AG08396 (cell line): ENCODE data around the gene CPSF7.
"Not testable (repeated sequence)": the region's sequence is repeated elsewhere in the genome, so short reads cannot be mapped to it uniquely, and the experiment has no call there.

Experiments
- DNase-seq: peaks from one replicate; pipeline ENCODE4 v3.0.0; 2012; ENCODE audit warnings: low spot score, mixed read lengths

Gene CPSF7

DNA sequence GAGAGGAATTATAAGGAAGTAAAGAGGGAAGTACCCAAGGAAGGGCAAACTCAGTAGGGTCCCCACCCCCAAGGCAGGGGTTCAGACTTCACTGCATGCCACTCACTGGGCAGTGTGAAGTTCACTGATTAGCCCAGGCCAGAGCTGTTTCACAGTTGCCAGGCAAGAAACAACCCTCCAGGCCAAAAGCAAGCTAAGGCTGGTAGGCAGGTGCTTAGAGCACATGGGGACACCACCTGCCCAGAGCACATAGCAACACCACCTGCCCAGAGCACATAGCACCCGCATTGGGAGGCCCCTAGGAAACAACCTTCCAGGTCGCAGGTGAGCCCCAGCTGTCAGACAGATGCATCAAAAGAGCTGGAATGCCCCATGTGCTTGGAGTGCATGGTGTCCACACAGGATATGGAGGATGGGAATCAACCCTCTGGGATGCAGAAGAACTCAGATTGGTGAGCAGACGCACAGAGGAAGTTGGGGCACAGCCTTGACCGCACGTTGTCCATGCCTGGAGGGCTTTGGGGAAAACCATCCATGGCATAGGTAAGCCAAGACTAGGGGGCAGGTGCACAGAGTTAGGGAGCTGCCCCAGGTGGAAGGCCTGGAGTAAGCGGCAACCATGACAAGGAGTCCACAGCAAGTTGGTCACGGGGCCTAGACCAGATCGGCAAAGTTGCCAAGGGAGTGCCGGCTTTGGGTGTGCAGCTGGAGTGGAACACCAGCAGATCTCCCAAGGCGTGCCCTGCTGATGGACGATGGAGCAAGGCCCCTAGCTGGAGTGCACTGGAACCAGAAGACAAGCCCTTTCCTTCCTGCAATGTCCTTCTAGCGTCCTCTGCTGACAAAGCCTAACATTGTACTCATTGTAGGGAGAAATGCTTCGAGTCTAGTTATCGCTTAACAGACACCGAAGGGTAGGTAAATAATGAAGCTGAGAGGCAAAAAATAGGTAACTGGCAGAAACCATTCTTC is 45.2 kb downstream of the CPSF7 start:
- DNase-seq = no peak

DNA sequence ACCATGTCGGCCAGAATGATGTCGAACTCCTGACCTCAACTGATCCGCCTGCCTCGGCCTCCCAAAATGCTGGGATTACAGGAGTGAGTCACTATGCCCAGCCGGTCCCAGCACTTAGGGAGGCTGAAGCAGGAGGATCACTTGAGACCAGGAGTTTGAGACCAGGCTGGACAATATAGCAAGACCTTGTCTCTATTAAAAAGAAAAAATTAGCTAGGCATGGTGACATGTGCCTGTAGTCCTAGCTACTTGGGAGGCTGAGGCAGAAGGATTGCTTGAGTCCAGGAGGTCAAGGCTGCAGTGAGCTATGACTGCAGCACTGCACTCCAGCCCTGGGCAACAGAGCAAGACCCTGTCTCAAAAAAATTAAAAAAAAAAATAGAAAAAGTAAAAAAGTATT is 45.9 kb downstream of the CPSF7 start:
- not testable (repeated sequence) for DNase-seq

DNA sequence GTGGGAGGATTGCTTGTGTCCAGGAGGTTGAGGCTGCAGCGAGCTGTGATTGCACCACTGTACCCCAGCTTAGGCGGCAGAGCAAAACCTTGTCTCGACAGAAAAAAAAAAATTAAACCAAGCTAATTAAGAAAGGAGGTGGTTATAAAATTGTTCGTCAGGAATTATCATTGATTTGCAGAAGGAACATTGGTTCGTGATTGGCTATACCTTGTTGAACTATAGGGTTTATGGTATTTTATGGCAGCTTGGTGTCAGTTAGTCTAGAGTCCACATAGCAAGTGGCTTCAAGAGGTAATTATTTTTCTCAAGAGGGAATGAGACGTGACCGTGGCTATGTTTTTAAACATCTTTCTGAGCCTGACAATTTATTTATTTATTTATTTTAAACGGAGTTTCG is 48.9 kb downstream of the CPSF7 start:
- no peak for DNase-seq

DNA sequence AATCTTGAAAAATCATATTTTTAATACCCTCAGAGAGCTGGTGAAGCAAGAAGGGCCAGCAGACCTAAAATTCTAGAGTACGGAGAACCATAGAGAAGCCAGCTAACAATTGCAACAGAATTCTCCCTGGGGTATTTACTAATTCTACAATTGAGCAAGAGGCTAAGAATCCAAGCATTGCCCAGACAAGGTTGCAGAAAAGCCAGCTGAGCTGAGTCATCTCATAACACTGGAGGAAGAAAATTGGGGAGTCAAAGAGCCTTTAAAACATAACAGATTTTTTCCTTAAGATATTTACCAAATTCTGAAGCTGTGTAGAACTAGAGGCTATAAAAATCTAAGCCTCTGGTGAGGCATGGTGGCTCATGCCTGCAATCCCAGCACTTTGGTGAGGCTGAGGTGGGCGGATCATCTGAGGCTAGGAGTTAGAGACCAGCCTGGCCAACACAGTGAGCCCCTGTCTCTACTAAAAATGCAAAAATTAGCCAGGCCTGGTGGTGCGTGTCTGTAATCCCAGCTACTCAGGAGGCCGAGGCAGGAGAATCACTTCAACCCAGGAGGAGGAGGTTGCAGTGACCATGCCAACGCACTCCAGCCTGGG is 51.0 kb downstream of the CPSF7 start:
- DNase-seq = peak; percentile 86

DNA sequence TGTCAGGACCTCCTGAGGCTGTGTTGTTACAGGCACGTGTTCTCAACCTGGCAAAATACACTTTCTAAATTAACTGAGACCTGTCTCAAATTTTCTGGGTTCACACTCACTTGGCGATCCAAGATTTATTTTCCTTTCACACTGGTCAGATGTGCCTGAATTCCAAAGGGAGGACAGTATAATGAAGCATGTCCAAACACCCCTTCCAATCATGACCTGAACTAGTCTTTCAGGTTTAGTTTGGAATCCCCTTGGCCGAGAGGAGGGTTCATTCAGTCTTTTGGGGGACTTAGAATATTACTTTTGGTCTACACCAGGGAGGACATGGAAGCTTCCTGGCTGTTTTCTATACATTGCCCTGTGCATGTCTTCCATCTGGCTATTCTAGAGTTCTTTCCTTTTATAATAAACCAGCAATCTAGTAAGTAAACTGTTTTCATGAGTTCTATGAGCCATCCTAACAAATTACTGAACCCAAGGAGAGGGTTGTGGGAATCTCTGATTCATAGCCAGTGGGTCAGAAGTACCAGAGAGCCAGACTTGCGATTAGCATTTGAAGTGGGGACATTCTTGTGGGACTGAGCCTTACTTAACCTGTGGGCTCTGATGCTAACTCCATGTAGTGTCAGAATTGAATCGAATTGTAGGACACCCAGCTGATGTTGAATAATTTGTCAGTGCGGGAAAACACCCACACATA is 52.2 kb downstream of the CPSF7 start:
- no peak for DNase-seq

DNA sequence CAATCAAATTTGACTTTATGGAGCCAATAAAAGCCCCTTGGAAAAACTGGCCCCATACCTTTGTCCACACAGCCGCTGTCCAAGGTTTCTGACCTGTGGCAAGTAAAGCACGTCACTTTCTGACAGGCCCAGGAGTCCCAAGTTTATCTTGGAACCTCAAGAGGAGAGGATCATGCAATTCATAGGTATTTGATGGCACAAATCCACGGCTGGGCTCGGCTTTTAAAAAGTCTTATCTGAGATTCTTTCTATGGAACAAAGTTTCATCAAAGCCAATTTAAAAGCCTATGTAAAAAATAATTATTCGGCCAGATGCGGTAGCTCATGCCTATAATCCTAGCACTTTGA is 54.0 kb downstream of the CPSF7 start:
- no peak for DNase-seq

DNA sequence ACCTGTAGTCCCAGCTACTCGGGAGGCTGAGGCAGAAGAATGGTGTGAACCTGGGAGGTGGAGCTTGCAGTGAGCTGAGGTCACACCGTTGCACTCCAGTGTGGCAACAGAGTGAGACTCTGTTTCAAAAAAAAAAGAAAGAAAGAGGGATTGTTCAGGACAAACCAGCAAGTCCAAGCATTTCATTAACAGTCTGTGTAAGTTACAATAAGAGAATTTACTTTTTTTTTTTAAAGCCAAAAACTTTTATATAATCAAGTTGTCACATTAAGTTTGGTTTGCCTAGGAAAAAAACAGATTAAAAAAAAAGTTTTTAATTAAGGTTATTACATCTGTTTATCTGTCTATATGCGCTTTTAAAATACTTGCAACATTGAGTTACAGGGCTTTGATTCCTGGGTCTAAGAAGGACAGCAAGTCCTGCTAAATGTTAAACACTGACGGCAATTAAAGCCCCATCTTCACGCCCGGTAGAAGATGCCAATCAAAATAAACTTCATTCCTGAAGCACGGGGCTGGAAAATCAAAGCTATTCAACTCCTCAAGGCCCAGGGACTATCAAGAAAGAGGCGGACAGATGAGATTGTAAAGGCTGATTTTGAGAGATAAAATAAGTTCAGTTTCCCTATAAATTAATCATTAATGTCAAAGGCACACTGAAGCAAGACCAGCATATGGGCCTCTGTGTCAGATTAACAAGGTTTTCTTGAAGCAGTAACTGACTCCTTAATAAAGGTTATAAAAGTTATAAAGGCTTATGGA is 56.9 kb downstream of the CPSF7 start:
- no peak for DNase-seq

DNA sequence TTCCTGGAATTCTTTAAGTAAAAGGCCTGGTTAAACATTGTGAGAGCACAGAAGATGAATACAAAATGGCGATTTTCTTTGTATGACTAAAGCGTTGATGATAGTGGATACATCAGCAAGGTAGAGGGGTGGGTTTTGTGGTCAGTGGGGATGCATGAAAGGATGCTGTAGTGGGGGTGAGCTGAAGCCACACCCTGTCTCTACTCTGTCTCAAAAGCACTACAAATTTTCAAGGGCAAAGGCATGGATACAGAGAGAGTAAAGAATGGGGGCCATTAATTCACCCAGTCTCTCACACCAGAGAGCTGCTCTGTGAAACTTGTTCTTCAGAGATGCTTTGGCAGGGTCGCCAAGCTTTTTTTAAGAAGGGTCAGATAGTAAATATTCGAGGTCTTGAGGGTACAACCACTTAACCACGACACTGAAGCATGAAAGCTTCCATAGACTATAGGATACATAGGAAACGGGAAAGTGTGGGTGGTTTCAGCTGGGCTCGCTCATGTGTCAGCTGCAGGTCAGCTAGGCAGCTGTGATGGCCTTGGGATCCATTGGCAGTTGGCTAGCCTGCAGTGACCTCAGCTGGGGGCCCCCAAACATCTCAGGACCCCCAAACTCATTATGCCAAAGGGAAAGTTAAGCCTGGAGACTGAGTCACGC is 59.3 kb downstream of the CPSF7 start:
- DNase-seq = no peak

DNA sequence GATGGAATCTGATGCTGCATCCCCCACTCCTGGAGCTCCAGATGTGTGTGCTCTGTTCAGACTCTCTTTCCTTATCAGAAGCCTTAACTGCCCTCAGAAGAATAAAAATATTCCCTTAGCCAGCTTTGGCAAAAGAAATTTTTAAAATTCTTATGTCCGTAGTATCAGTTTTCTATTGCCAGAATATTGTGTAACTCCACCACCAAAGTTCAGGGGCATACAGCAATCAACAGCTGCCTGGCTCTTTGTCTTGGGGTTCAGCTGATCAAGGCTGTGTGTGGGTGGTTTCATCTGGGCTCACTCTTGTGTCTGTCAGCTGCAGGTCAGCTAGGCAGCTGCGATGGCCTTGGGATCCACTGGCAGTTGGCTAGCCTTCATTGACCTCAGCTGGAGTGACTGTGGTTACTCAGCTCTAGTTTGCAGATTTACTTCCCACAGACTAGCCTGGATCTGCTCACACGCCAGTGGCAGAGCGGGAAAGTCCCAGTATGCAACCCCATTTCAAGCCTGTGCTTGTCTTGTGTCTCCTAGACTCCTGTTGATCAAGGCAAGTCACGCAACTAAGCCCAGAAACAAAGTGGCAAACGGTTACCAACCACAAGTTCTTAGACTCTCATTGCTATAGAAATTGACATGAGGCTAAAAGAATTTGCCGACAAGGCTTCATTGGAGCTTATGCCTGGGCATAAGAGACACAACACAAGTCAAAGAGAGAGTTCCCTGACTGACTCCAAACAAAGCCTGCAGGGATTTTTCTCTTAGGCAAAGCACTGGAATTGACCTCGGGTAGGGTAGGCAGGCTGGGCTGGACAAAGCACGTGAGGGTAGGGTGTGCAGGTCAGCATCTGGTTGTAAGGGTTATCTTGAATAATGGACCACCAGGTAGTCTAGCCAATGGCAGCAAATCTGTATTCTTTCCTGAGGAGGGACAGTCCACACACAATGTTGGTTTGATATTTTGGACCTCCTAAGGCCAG is 60.1 kb downstream of the CPSF7 start:
- DNase-seq = peak; percentile 76

DNA sequence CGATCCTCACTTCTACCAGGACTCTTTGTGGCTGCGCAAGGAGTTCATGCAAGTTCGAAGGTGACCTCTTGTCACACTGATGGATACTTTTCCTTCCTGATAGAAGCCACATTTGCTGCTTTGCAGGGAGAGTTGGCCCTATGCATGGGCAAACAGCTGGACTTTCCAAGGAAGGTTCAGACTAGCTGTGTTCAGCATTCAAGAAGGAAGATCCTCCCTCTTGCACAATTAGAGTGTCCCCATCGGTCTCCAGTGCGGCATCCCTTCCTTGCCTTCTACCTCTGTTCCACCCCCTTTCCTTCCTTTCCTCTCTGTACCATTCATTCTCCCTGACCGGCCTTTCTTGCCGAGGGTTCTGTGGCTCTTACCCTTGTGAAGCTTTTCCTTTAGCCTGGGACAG is 61.1 kb downstream of the CPSF7 start:
- DNase-seq = no peak

DNA sequence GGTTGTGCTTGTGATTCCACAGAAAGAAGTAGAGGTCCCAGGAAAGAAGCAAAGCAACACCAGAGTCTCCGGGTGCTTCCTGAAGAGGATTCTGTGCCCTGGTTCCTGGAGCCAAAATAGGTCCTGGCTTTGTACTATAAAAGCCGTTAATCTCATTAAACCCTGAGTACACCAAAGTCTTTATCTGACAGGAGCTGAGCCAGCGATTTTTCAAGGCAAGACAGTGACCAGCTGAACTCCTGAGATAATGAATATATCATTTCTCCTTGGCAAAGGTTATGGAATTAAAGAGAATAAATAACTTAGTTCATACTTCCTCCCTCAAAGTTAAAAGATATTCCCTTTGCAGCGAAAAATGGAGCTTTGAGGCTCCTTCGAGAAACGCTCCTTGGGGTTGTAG is 62.4 kb downstream of the CPSF7 start:
- no peak for DNase-seq

DNA sequence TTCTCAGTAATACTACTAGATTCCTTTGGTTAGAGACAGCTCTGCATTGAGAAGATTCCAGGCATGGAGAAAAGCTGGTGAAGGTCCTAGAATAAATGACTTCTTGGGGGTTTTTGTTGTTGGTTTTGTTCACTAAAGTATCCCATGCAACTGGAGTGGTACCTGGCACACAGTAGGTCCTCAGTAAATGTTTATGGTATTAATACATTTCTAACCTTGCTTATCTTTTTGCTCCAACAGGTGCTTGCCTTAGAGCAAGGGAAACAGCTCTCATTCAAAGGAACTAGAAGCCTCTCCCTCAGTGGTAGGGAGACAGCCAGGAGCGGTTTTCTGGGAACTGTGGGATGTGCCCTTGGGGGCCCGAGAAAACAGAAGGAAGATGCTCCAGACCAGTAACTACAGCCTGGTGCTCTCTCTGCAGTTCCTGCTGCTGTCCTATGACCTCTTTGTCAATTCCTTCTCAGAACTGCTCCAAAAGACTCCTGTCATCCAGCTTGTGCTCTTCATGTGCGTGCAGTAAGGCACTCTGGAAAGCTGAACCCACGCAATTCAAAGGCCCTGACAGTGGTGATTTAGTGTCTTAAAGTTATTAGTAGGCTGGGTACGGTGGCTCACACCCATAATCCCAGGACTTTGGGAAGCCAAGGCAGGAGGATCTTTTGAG is 65.6 kb downstream of the CPSF7 start:
- DNase-seq = no peak

DNA sequence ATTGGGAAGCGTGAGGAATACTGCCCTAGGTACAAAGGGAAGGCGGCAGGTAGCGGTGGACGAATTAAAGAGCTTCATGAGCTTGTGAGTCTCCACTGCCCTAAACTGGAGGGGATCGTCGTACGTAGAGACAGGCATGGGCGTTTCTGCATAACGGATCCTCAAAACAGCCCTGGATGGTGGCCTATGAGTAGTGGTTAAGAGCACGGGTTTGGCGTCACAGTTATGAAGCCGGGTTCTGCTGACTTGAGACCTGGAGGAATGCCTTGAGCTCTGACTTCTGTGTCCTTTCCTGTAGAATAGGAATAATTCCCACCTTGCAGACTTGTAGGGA is 67.3 kb downstream of the CPSF7 start:
- DNase-seq = peak; percentile 54

DNA sequence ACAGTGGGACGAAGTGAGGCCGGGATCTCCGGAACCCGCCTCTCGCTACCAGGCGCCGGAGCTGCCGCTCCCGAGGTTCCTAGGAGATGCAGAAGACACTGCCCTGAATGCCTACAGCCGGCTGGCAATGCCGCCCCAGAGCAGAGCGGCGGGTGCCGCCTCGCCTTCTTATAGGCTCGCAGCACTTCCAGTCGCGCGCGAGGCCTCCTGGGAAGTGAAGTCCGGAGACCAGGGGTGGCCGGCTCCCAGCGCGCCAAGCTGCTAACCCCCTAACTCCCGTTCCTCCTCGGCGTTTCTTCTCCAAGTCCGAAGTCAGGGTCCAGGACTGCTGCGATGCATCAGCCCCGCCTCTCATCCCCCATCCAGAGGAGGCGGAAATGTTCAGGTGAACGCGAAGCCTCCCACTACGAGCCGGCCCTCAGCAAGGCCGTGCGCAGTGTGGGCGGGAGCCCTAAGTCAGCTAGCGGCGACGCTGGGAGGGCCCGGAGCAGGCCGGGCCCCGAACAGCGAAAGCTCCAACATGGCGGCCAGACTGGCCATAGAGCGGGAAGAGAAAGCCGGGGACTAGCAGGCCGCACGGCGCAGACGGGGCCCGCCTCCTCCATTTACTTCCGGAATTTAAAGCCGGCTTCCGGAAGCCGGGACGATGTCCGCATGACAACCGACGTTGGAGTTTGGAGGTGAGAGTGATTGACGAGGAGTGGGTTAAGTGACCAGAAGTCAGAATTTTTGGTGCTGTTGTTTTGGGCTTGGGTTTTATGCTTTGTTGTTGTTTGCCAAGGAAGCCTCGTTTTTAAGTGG is 67.8 kb downstream of the CPSF7 start, which contains the start of the genes CYB561A3 and TMEM138:
Gene CYB561A3 (minus strand): TSS at position 142 of the 801 bp plus-strand sequence. CDS start 5,169 bp downstream, outside the sequence.
Gene TMEM138 (plus strand): TSS at position 634 of the 801 bp plus-strand sequence. CDS start 2,017 bp downstream, outside the sequence.
- DNase-seq = peak; percentile 92

DNA sequence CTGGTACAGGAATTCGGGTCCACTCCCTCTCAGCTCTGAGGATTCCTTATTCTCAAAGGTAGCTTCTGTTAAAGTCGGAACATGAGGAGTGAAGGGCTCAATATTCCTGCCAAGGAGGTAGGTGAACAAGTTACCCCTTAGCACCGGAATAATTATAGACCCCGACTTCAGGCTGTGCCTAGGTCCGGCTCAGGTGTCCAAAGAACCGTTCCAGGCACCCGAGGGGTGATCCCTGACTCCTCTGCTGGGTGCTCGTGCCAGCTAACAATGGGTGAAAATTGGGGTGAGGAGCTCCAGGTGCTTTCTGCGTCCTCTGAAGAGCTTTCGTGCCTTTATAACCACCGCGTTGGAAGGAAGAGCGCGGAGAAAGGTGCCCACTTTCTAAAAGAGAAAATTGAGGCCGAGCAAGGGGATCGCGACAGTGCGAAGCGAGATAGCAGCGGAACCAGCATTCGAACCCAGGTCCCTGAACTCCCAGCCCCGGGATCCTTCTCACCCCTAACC is 68.5 kb downstream of the CPSF7 start:
- DNase-seq = no peak

DNA sequence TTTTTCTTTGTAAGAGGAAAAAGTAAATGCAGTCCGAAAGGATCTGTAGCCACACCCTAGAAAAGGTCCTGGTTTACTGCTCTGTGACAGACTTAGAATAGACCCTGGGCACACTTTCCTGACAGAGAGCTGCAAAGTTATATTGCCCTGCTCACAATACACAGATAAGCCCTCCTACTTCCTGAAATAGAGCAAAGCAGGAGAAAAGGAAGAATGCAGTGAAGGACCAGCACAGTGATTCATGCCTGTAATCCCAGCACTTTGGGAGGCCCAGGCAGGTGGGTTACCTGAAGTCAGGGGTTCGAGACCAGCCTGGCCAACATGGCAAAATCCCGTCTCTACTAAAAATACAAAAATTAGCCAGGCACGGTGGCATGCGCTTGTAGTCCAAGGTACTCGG is 70.3 kb downstream of the CPSF7 start:
- DNase-seq = no peak

DNA sequence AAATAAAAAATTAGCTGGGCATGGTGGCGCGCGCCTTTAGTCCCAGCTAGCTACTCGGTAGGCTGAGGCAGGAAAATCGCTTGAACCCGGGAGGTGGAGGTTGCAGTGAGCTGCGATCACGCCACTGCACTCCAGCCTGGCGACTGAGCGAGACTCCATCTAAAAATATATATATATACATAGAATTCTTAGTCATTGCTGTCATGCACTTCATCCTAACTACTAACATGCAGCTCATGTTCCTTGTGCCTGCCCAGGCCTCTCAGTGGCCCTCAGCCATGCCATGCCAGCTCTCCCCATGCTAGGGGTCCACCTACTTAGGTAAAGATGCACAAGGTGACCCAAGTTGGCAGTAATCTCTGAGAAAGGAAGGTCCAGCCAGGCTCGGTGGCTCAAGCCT is 71.2 kb downstream of the CPSF7 start:
- no peak for DNase-seq

DNA sequence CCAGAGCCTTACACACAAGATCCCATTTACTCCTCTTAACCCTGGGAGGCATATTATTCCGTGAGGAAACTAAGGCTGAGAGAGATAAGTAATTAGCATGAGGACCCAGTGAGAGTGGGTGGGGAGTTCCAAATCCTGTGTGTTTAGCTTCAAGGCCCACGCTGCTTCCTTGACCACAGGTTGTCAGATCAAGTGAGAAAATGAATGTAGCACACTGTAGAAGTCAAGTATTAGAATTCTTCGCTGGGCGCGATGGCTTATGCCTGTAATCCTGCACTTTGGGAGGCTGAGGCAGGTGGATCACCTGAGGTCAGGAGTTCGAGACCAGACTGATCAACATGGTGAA is 71.9 kb downstream of the CPSF7 start:
- no peak for DNase-seq
